ENCODE data around the gene GAK. TPM values are rescaled to one million over a fixed set of nuclear protein-coding genes. Genes with fewer than 3 reads are reported as not detected.

The GAK gene
- total RNA-seq, 2 experiments from 2014 or later = 87.6 to 96.8 TPM

- Mint-ChIP-seq H3K9me3 (peaks cover 1% of the 10 kb centered on the region), H3K4me3 (no peak overlapping the region), H3K36me3 (ENCODE audit: low read depth) (peaks cover 13% of the 10 kb centered on the region), H3K27ac (no peak overlapping the region), H3K27me3 (ENCODE audit: low read depth) (no peaks in the 10 kb centered on the region), H3K4me1 (ENCODE audit: low read depth) (no peaks in the 10 kb centered on the region)
- CTCF ChIA-PET = interaction anchor here (0.7 to 1.6 kb wide), 3 partner anchors 102 to 266 kb away, joined by 3 to 5 read pairs (median 3); no protein-coding TSS in a partner anchor
- intact Hi-C loops (cut with micrococcal nuclease) = no loop called here
- DNase-seq = no peak
Observed at GRCh38 chr4:844752-845232, 87.3 kb downstream of the GAK start.

- Mint-ChIP-seq H3K27me3 (ENCODE audit: low read depth) (no peaks in the 10 kb centered on the region), H3K4me3 (no peak overlapping the region), H3K27ac (no peak overlapping the region), H3K36me3 (ENCODE audit: low read depth) (peaks cover 15% of the 10 kb centered on the region), H3K9me3 (peaks cover 14% of the 10 kb centered on the region), H3K4me1 (ENCODE audit: low read depth) (no peaks in the 10 kb centered on the region)
- DNase-seq = no peak
- CTCF ChIA-PET = no interaction called here
- intact Hi-C loops (cut with micrococcal nuclease) = no loop called here
Observed at GRCh38 chr4:839675-840443, 92.3 kb downstream of the GAK start.

GRCh38 chr4:837772-838171 lies 94.3 kb downstream of the GAK start:
- no peak for DNase-seq
- intact Hi-C loops (cut with micrococcal nuclease) = no loop called here
- CTCF ChIA-PET = no interaction called here
- Mint-ChIP-seq H3K9me3 (peaks cover 14% of the 10 kb centered on the region), H3K4me3 (no peak overlapping the region), H3K27ac (no peak overlapping the region), H3K27me3 (ENCODE audit: low read depth) (no peaks in the 10 kb centered on the region), H3K36me3 (ENCODE audit: low read depth) (peaks cover 9% of the 10 kb centered on the region), H3K4me1 (ENCODE audit: low read depth) (peaks cover 4% of the 10 kb centered on the region)

DNA sequence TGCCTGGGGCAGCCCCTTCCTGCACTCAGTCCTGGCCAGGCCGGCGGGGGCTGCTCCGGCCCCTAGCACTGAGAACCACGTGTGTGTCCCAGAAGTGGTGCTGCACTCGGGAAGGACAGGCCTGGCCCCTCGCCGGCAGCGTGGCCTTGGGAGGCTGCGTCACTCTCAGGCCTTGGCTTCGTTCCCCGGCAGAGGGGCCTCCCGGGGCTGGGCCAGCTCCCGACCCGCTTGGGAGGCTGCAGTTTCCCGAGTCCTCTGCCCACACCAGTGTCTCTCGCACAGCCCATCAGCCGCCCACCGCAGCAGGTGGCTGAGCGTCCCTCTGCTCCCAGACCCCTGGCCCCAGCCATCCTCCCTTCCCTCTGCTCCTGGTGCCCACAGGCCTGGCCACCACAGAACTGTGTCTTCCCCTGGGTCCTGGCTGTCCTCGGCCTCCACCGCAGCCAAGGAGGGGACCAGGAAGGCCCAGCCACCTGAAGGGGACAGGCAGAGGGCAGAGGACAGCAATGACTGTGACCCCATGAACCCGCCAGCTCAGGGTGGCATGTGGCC lies 95.3 kb downstream of the GAK start:
- Mint-ChIP-seq H3K27me3 (ENCODE audit: low read depth) (no peaks in the 10 kb centered on the region), H3K9me3 (peaks cover 14% of the 10 kb centered on the region), H3K27ac (no peak overlapping the region), H3K4me3 (no peak overlapping the region), H3K4me1 (ENCODE audit: low read depth) (peaks cover 4% of the 10 kb centered on the region), H3K36me3 (ENCODE audit: low read depth) (peaks cover 6% of the 10 kb centered on the region)
- no peak for DNase-seq
- CTCF ChIA-PET = interaction anchor here (1.5 kb wide), 1 partner anchor 94 kb away, joined by 4 read pairs; no protein-coding TSS in a partner anchor
- intact Hi-C loops (cut with micrococcal nuclease) = no loop called here

GRCh38 chr4:836003-836511 lies 96.1 kb downstream of the GAK start:
- Mint-ChIP-seq H3K36me3 (ENCODE audit: low read depth) (peaks cover 5% of the 10 kb centered on the region), H3K4me1 (ENCODE audit: low read depth) (peaks cover 4% of the 10 kb centered on the region), H3K27me3 (ENCODE audit: low read depth) (no peaks in the 10 kb centered on the region), H3K4me3 (no peak overlapping the region), H3K9me3 (peaks cover 12% of the 10 kb centered on the region), H3K27ac (no peak overlapping the region)
- intact Hi-C loops (cut with micrococcal nuclease) = no loop called here
- DNase-seq = no peak
- CTCF ChIA-PET = interaction anchor here (1.5 kb wide), 1 partner anchor 94 kb away, joined by 4 read pairs; no protein-coding TSS in a partner anchor

GRCh38 chr4:835148-836002 lies 96.7 kb downstream of the GAK start:
- peaks cover 4% of the 10 kb centered on the region for H3K4me1 Mint-ChIP-seq (ENCODE audit: low read depth)
- no peaks in the 10 kb centered on the region for H3K27me3 Mint-ChIP-seq (ENCODE audit: low read depth)
- H3K9me3 Mint-ChIP-seq = peaks cover 12% of the 10 kb centered on the region
- intact Hi-C loops (cut with micrococcal nuclease) = no loop called here
- H3K27ac Mint-ChIP-seq = no peak overlapping the region
- no peak for DNase-seq
- CTCF ChIA-PET = no interaction called here
- H3K4me3 Mint-ChIP-seq = no peak overlapping the region
- H3K36me3 Mint-ChIP-seq (ENCODE audit: low read depth) = peaks cover 5% of the 10 kb centered on the region

GRCh38 chr4:834368-835147 lies 97.6 kb downstream of the GAK start:
- H3K27me3 Mint-ChIP-seq (ENCODE audit: low read depth) = peaks cover under 1% of the 10 kb centered on the region
- H3K27ac Mint-ChIP-seq = no peak overlapping the region
- intact Hi-C loops (cut with micrococcal nuclease) = no loop called here
- peaks cover 3% of the 10 kb centered on the region for H3K36me3 Mint-ChIP-seq (ENCODE audit: low read depth)
- peaks cover 12% of the 10 kb centered on the region for H3K9me3 Mint-ChIP-seq
- DNase-seq = no peak
- H3K4me1 Mint-ChIP-seq (ENCODE audit: low read depth) = peaks cover 4% of the 10 kb centered on the region
- CTCF ChIA-PET = interaction anchor here (1.3 kb wide), 1 partner anchor 92 kb away, joined by 5 read pairs; no protein-coding TSS in a partner anchor
- H3K4me3 Mint-ChIP-seq = no peak overlapping the region

GRCh38 chr4:833731-834367 lies 98.3 kb downstream of the GAK start:
- H3K36me3 Mint-ChIP-seq (ENCODE audit: low read depth) = peaks cover 3% of the 10 kb centered on the region
- peaks cover 12% of the 10 kb centered on the region for H3K9me3 Mint-ChIP-seq
- intact Hi-C loops (cut with micrococcal nuclease) = no loop called here
- H3K4me3 Mint-ChIP-seq = no peak overlapping the region
- peaks cover 3% of the 10 kb centered on the region for H3K27me3 Mint-ChIP-seq (ENCODE audit: low read depth)
- no peak overlapping the region for H3K27ac Mint-ChIP-seq
- no peak for DNase-seq
- peaks cover 4% of the 10 kb centered on the region for H3K4me1 Mint-ChIP-seq (ENCODE audit: low read depth)
- CTCF ChIA-PET = interaction anchor here (1.3 kb wide), 1 partner anchor 91 kb away, joined by 5 read pairs; no protein-coding TSS in a partner anchor

- Mint-ChIP-seq H3K4me3 (no peak overlapping the region), H3K36me3 (ENCODE audit: low read depth) (peaks cover 3% of the 10 kb centered on the region), H3K4me1 (ENCODE audit: low read depth) (peaks cover 5% of the 10 kb centered on the region), H3K27ac (no peak overlapping the region), H3K9me3 (peaks cover 11% of the 10 kb centered on the region), H3K27me3 (ENCODE audit: low read depth) (peaks cover 6% of the 10 kb centered on the region)
- intact Hi-C loops (cut with micrococcal nuclease) = no loop called here
- CTCF ChIA-PET = interaction anchor here (1.3 kb wide), 1 partner anchor 91 kb away, joined by 5 read pairs; no protein-coding TSS in a partner anchor
- DNase-seq = peak; percentile 17
Observed at GRCh38 chr4:833156-833555, 99.0 kb downstream of the GAK start.

GRCh38 chr4:832536-832935 lies 99.6 kb downstream of the GAK start:
- H3K36me3 Mint-ChIP-seq (ENCODE audit: low read depth) = no peaks in the 10 kb centered on the region

GRCh38 chr4:832108-832507 lies 100.0 kb downstream of the GAK start:
- Mint-ChIP-seq H3K4me3 (no peak overlapping the region), H3K27me3 (ENCODE audit: low read depth) (peaks cover 13% of the 10 kb centered on the region), H3K36me3 (ENCODE audit: low read depth) (no peaks in the 10 kb centered on the region), H3K27ac (no peak overlapping the region), H3K4me1 (ENCODE audit: low read depth) (peaks cover 7% of the 10 kb centered on the region), H3K9me3 (peaks cover 2% of the 10 kb centered on the region)
- DNase-seq = no peak
- CTCF ChIA-PET = no interaction called here
- intact Hi-C loops (cut with micrococcal nuclease) = no loop called here

More at GRCh38 chr4:832536-832935, 99.6 kb downstream of the GAK start:
- CTCF ChIA-PET = no interaction called here
- DNase-seq = no peak
- Mint-ChIP-seq H3K27me3 (ENCODE audit: low read depth) (peaks cover 12% of the 10 kb centered on the region), H3K4me1 (ENCODE audit: low read depth) (peaks cover 7% of the 10 kb centered on the region), H3K9me3 (peaks cover 5% of the 10 kb centered on the region), H3K27ac (no peak overlapping the region), H3K4me3 (no peak overlapping the region)
- intact Hi-C loops (cut with micrococcal nuclease) = no loop called here

All from activated naive CD4-positive, alpha-beta T cell treated with anti-CD3 and anti-CD28 coated beads for 36 hours (primary cell).